Adrenal gland (tissue), 5 donors: Measurements from ENCODE around the gene ALG13.

Experiments
- CTCF ChIP-seq, 6 experiments: fragments of 450-650 bp in 4 of 6; fragments of 200-600 bp in 2 of 6; sonication (generic) in 1 of 6; IDR thresholded peaks; 1 replicate in 5 of 6; 2 replicates in 1 of 6; pipeline versions ENCODE4 v1.5.1 to v1.8.0; 2016 to 2021; ENCODE audit warnings: antibody characterized with exemption in 6 of 6, mild to moderate bottlenecking in 2 of 6, moderate library complexity in 1 of 6
- POLR2A ChIP-seq, 2 donors: fragments of 450-650 bp; IDR thresholded peaks; one replicate each; pipeline ENCODE4 v1.6.1; 2017; ENCODE audit warnings: antibody characterized with exemption in 2 of 2, mild to moderate bottlenecking in 2 of 2, moderate library complexity in 1 of 2
- donor health status: DM: no; HTN: no; CAD: no.

GRCh38 chrX:111645607-111646006 lies 35.4 kb upstream of the ALG13 start:
- TF ChIP-seq POLR2A (IDR thresholded peaks at IDR 0.05): no peak
- TF ChIP-seq CTCF (IDR thresholded peaks at IDR 0.05): no peak
